Measurements from ENCODE around the gene NACA2. TPM values are rescaled to one million over a fixed set of nuclear protein-coding genes. Genes with fewer than 3 reads are reported as not detected.

The NACA2 gene
- total and polyA plus RNA-seq, 2 of the 13 experiments (the other 11 are each of a cell fraction or from before 2014, with no cell fraction given), result 0.21 TPM; not detected in 1

- Histone ChIP-seq H2AFZ (ENCODE audit: low read length) (no peak overlapping the region), H3K79me2 (ENCODE audit: insufficient read depth, low read length) (no peaks in the 10 kb centered on the region), H4K20me1 (ENCODE audit: insufficient read depth, low read length) (no peaks in the 10 kb centered on the region), H3K4me2 (ENCODE audit: low read depth, low read length) (no peak overlapping the region), H3K27ac (ENCODE audit: extremely low read length, insufficient read depth, low read length) (no peak overlapping the region), H3K4me3 (replicated peaks in 1 of 3; ENCODE audit: insufficient read depth in 1 of 3, low read depth in 2 of 3, low read length in 3 of 3) (no peak overlapping the region), H3K27me3 (ENCODE audit: control insufficient read depth in 1 of 2, insufficient read depth in 2 of 2, low read length in 2 of 2) (peaks cover 0 to 6% of the 10 kb centered on the region in 2 experiments; a peak in 1 of 5 replicates), H3K9me3 (ENCODE audit: low read length) (no peaks in the 10 kb centered on the region), H3K36me3 (replicated peaks in 1 of 2; ENCODE audit: control insufficient read depth in 1 of 2, insufficient read depth in 2 of 2, low read length in 2 of 2) (no peaks in the 10 kb centered on the region), H3K4me1 (ENCODE audit: insufficient read depth, low read length) (peaks cover 7% of the 10 kb centered on the region), H3K9ac (ENCODE audit: insufficient read depth, low read depth, low read length) (no peak overlapping the region)
- 21% methylated on average over 10 of the region's 10 CpGs for WGBS (ENCODE audit: low lambda C conversion rate)
- no peak for DNase-seq (ENCODE audit: low spot score)
- ChIA-PET POLR2A (no interaction called here), CTCF (ENCODE audit: low intra/inter-chr PET ratio, low total read pairs) (no interaction called here)
- no TSS peak for BruUV-seq (replicated peaks)
- intact Hi-C loops (cut with micrococcal nuclease; ENCODE audit: unreplicated experiment), result no loop called here
- no peak for ATAC-seq
- in situ Hi-C loops (cut with HindIII; ENCODE audit: extremely low pct_ligation_motif_present, low pct_unique_long_range_greater_than_20kb), result loop anchor here (10.0 kb wide), 1 partner anchor 132 kb away; no protein-coding TSS in a partner anchor
- no peak for FAIRE-seq
- TF ChIP-seq HNF1B (CRISPR knock-in tag; IDR thresholded peaks at IDR 0.05) (no peak), CHD2 (IDR thresholded peaks at IDR 0.05; ENCODE audit: low read depth, low read length) (no peak), SKIL (CRISPR knock-in tag; IDR thresholded peaks at IDR 0.05; ENCODE audit: borderline replicate concordance) (no peak), NR1H2 (CRISPR knock-in tag; IDR thresholded peaks at IDR 0.05; ENCODE audit: borderline replicate concordance, low read depth) (no peak), E2F2 (CRISPR knock-in tag; IDR thresholded peaks at IDR 0.05; ENCODE audit: borderline replicate concordance) (no peak), ERF (CRISPR knock-in tag; IDR thresholded peaks at IDR 0.05) (no peak), MEIS2 (CRISPR knock-in tag; IDR thresholded peaks at IDR 0.05) (no peak), MNT (IDR thresholded peaks at IDR 0.05) (no peak), ETV5 (CRISPR knock-in tag; IDR thresholded peaks at IDR 0.05; ENCODE audit: borderline replicate concordance) (no peak), MED13 (CRISPR knock-in tag; IDR thresholded peaks at IDR 0.05) (no peak), STAT6 (CRISPR knock-in tag; IDR thresholded peaks at IDR 0.05; ENCODE audit: borderline replicate concordance) (no peak), ZNF713 (CRISPR knock-in tag; IDR thresholded peaks at IDR 0.05) (no peak)
These were observed 34.5 kb downstream of the NACA2 start for GRCh38 chr17:61556224-61557188.

All from HepG2 (cell line).